HG02870 (cell line): ENCODE results near the gene TBC1D22A.

Source experiments
- ATAC-seq: cut with Tn5 transposase; IDR thresholded peaks from one replicate; pipeline ENCODE4 v1.9.1; 2021; ENCODE audit warnings: mild to moderate bottlenecking, moderate library complexity; ENCODE audit not compliant: unreplicated experiment

Gene TBC1D22A

GRCh38 chr22:46946383-46946962 lies 184.0 kb downstream of the TBC1D22A start:
- no peak for ATAC-seq

- no peak for ATAC-seq
These were observed 185.2 kb downstream of the TBC1D22A start for GRCh38 chr22:46947516-46948257.

- no peak for ATAC-seq
These were observed 186.1 kb downstream of the TBC1D22A start for GRCh38 chr22:46948411-46949144.

- no peak for ATAC-seq
These were observed 188.9 kb downstream of the TBC1D22A start for GRCh38 chr22:46951350-46951749.

- no peak for ATAC-seq
These were observed 189.5 kb downstream of the TBC1D22A start for GRCh38 chr22:46951973-46952372.

GRCh38 chr22:46953968-46954765 lies 191.7 kb downstream of the TBC1D22A start:
- ATAC-seq: no peak

- no peak for ATAC-seq
These were observed 192.3 kb downstream of the TBC1D22A start for GRCh38 chr22:46954781-46955180.

- ATAC-seq: no peak
These were observed 194.2 kb downstream of the TBC1D22A start for GRCh38 chr22:46956498-46957215.

- ATAC-seq: no peak
These were observed 195.1 kb downstream of the TBC1D22A start for GRCh38 chr22:46957521-46957920.

GRCh38 chr22:46958191-46958590 lies 195.7 kb downstream of the TBC1D22A start:
- ATAC-seq: no peak

GRCh38 chr22:46958658-46959057 lies 196.2 kb downstream of the TBC1D22A start:
- ATAC-seq: no peak

GRCh38 chr22:46959369-46959768 lies 196.9 kb downstream of the TBC1D22A start:
- ATAC-seq: no peak

GRCh38 chr22:46961591-46962295 lies 199.3 kb downstream of the TBC1D22A start:
- ATAC-seq: no peak

GRCh38 chr22:46962406-46962805 lies 200.0 kb downstream of the TBC1D22A start:
- no peak for ATAC-seq

GRCh38 chr22:46963672-46964545 lies 201.5 kb downstream of the TBC1D22A start:
- no peak for ATAC-seq

- ATAC-seq: no peak
These were observed 202.5 kb downstream of the TBC1D22A start for GRCh38 chr22:46964773-46965550.

- no peak for ATAC-seq
These were observed 203.4 kb downstream of the TBC1D22A start for GRCh38 chr22:46965555-46966494.
